SH-SY5Y (cell line): ENCODE data around the gene PRR20G.

ENCODE experiments used
- GATA2 ChIP-seq: IDR thresholded peaks from 2 replicates; pipeline ENCODE4 v1.6.1; 2011; ENCODE audit warnings: mild to moderate bottlenecking, low read depth, low read length
- GATA3 ChIP-seq: IDR thresholded peaks from 2 replicates; pipeline ENCODE4 v1.6.1; 2011; ENCODE audit warnings: low read depth, mild to moderate bottlenecking, low read length, moderate library complexity

- TF ChIP-seq GATA2: no peak
- no peak for TF ChIP-seq GATA3
Observed at GRCh38 chr3:127250032-127250431, 37.8 kb downstream of the PRR20G start.
